ENCODE measurements around the gene NTS.

NTS gene

GRCh38 chr12:85923767-85924331 lies 49.8 kb downstream of the NTS start:
- DNase-seq (ENCODE audit: low read depth): no peak

GRCh38 chr12:85927166-85927565 lies 53.1 kb downstream of the NTS start:
- no peak for DNase-seq (ENCODE audit: low read depth)
